Bronchial epithelial cell (primary cell): ENCODE results near the gene GPC5. TPM values are rescaled to one million over a fixed set of nuclear protein-coding genes. Genes with fewer than 3 reads are reported as not detected.

ENCODE experiments used
- DNase-seq: peaks from one replicate; pipeline ENCODE4 v3.0.0-alpha.2; 2010; ENCODE audit warnings: low read depth
- FAIRE-seq: peaks from 2 replicates; lab custom pipeline; 2011; peaks lifted over from hg19 to GRCh38; lab: Jason Lieb, UNC
- H3K27me3 ChIP-seq: 2 replicates; pipeline ENCODE4 v1.5.1; 2011; ENCODE audit warnings: low read length; ENCODE audit not compliant: control insufficient read depth, insufficient read depth
- H3K36me3 ChIP-seq: 2 replicates; pipeline ENCODE4 v1.5.1; 2011; ENCODE audit warnings: low read length; ENCODE audit not compliant: control insufficient read depth, insufficient read depth
- H3K4me3 ChIP-seq: 2 replicates; pipeline ENCODE4 v1.5.1; 2011; ENCODE audit warnings: mild to moderate bottlenecking, low read depth, low read length, control low read depth
- total RNA-seq: library from RNA; depleted of rRNA; stranded (reverse); fragments of >200 nt; gene quantifications from 2 replicates; pipeline ENCODE4 v1.2.1, GENCODE V29; 2014
- TF ChIP-seq, protein P1 (sequence below): IDR thresholded peaks from 2 replicates; pipeline ENCODE4 v1.5.1; 2011; ENCODE audit warnings: mild to moderate bottlenecking, moderate library complexity, low read length, control low read depth, inconsistent platforms; ENCODE audit not compliant: insufficient read depth, severe bottlenecking

Gene GPC5
- total RNA-seq, 1 donor from 2014 or later = 1.8 TPM

DNA sequence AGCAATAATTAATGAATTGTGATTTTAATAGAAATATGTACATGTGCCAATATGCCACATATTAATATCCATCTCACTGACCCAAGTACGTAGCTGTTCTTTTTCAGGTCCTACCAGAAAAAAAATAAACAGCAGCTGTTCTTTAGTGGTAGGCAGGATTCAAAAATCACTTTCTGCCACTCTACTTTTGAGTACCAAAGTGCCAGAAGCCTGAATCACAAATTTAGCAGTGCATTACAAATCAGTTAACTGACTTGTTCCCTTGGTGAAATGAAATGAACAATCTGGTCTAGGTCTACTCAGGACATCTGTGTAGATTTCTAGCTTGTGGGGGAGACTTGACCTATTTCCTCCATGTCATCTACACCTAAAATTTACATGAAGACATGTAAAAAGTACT is 1052.6 kb downstream of the GPC5 start:
- DNase-seq (no peak), FAIRE-seq (no peak)
- Histone ChIP-seq H3K4me3 (no peak overlapping the region), H3K27me3 (no peaks in the 10 kb centered on the region), H3K36me3 (no peaks in the 10 kb centered on the region)
- TF ChIP-seq, protein P1, sequence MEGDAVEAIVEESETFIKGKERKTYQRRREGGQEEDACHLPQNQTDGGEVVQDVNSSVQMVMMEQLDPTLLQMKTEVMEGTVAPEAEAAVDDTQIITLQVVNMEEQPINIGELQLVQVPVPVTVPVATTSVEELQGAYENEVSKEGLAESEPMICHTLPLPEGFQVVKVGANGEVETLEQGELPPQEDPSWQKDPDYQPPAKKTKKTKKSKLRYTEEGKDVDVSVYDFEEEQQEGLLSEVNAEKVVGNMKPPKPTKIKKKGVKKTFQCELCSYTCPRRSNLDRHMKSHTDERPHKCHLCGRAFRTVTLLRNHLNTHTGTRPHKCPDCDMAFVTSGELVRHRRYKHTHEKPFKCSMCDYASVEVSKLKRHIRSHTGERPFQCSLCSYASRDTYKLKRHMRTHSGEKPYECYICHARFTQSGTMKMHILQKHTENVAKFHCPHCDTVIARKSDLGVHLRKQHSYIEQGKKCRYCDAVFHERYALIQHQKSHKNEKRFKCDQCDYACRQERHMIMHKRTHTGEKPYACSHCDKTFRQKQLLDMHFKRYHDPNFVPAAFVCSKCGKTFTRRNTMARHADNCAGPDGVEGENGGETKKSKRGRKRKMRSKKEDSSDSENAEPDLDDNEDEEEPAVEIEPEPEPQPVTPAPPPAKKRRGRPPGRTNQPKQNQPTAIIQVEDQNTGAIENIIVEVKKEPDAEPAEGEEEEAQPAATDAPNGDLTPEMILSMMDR = no peak

DNA sequence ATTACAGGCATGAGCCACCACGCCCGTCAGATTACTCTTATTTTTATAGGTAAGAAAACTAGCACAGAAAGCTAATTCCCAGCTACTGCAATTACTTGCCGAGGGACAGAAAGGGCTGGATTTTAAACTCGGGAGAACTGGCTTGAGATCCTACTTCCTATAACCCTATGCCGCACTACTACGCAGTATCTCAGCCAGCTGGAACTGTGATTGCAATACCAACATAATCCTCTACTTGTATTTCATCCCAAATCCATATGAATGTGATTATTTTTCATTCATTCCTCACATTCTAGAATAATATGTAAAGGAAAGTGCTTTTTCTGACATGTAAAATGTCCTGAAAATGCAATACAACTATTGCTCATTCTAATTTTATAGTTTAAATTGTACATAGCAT is 1054.4 kb downstream of the GPC5 start:
- H3K4me3 ChIP-seq = no peak overlapping the region
- H3K27me3 ChIP-seq = no peaks in the 10 kb centered on the region
- no peaks in the 10 kb centered on the region for H3K36me3 ChIP-seq
- FAIRE-seq = no peak
- TF ChIP-seq, protein P1 = no peak
- no peak for DNase-seq

DNA sequence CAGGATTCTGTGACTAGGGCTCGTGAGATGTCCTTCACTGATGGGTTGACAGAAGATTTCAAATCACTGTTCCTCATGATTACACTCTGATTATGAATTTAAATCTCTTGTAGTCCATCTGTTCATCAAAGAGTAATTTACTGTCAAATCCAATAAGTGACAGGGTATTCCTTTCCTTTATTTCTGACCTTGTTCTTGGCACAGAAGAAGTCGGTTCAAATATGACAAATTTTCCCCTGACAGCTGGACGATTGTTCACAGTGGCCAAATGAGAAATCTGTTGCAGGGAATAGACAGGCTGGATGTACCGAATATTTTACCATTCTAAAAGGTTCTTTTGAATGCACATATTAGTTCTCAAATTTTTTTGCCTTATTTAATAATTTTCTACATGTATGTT is 1060.9 kb downstream of the GPC5 start:
- FAIRE-seq = no peak
- Histone ChIP-seq H3K4me3 (no peak overlapping the region), H3K27me3 (no peaks in the 10 kb centered on the region), H3K36me3 (no peaks in the 10 kb centered on the region)
- DNase-seq = no peak
- TF ChIP-seq, protein P1 = no peak

DNA sequence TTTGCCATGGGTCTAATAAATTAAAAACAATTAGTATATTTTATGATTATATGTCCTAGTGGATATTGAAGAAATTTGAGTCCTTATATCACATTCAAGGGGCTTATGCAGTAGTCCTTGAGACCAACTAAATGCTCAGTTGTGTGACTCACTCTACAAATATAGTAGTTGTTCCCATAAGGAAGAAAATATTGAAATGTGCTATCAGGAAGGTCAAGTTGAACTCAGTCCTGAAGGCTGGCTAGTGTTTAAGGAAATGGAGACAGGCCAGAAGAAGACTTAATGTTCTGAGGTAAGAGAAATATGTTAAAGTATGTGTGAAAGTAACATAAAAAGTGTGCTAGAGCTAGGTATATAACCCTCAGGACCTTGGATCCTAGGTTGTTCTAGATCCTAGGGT is 1062.1 kb downstream of the GPC5 start:
- H3K4me3 ChIP-seq = no peak overlapping the region
- no peaks in the 10 kb centered on the region for H3K27me3 ChIP-seq
- DNase-seq (no peak), FAIRE-seq (no peak)
- TF ChIP-seq, protein P1 = no peak
- H3K36me3 ChIP-seq = no peaks in the 10 kb centered on the region

DNA sequence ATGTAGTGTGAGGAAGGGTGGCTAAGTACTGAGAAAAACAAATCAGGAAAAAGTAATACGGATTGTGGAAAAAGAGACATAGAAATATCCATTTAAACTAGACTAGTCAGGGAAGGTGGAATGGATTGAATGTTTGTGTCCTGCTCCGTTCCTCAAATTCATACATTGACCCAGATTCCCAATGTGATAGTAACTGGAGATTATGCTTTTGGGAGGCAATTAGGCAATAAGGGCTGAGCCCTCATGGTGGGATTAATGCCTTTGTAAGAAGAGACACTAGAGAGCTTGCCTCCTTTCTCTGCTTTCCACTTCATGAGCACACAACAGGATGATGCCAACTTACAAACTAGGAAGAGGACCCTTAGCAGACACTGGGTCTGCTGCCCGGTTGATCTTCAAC is 1063.0 kb downstream of the GPC5 start:
- H3K27me3 ChIP-seq = no peaks in the 10 kb centered on the region
- FAIRE-seq = no peak
- DNase-seq = no peak
- no peak overlapping the region for H3K4me3 ChIP-seq
- no peaks in the 10 kb centered on the region for H3K36me3 ChIP-seq
- TF ChIP-seq, protein P1 = no peak

DNA sequence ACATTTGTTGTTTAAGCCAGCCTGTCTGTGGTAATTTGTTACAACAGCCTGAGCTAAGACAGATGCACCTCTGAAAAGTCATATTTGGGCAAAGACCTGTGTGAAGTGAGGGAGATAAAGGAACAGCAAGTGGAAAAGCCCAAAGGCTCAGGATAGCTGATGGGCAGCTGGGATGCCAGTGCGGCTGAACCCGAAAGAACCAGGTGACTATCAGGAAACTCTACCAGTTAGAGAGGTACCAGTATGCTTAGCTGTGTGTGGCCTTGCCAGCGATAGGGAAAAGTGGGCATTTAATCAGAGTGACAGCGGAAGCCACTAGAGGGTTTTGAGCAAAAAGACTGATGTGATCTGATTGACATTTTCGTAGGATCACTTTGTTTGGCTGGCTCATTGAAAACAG is 1063.4 kb downstream of the GPC5 start:
- DNase-seq (no peak), FAIRE-seq (no peak)
- H3K27me3 ChIP-seq = no peaks in the 10 kb centered on the region
- TF ChIP-seq, protein P1 = no peak
- H3K36me3 ChIP-seq = no peaks in the 10 kb centered on the region
- H3K4me3 ChIP-seq = no peak overlapping the region
